Mucosa of rectum (tissue), 2 donors: ENCODE results near the gene VEZF1.

ENCODE experiments used
- H3K27ac ChIP-seq, 2 donors: one replicate each; pipeline ENCODE4 v1.7.0; 2013; ENCODE audit warnings: inconsistent platforms in 2 of 2, low read depth in 2 of 2, low read length in 2 of 2
- H3K27me3 ChIP-seq, 2 donors: one replicate each; pipeline ENCODE4 v1.7.0; 2013; ENCODE audit warnings: low read length in 2 of 2; ENCODE audit not compliant: control insufficient read depth in 2 of 2, insufficient read depth in 2 of 2
- H3K36me3 ChIP-seq, 2 donors: one replicate each; pipeline ENCODE4 v1.7.0; 2013; ENCODE audit warnings: low read length in 2 of 2; ENCODE audit not compliant: control insufficient read depth in 2 of 2, insufficient read depth in 2 of 2
- H3K4me1 ChIP-seq, 2 donors: one replicate each; pipeline ENCODE4 v1.7.0; 2013; ENCODE audit warnings: low read length in 2 of 2, mild to moderate bottlenecking in 1 of 2; ENCODE audit not compliant: control insufficient read depth in 2 of 2, insufficient read depth in 2 of 2
- H3K4me3 ChIP-seq, 2 donors: one replicate each; pipeline ENCODE4 v1.7.0; 2013; ENCODE audit warnings: low read length in 2 of 2
- H3K9ac ChIP-seq, 2 donors: one replicate each; pipeline ENCODE4 v1.7.0; 2013; ENCODE audit warnings: low read length in 2 of 2, low read depth in 1 of 2, mild to moderate bottlenecking in 1 of 2
- H3K9me3 ChIP-seq, 2 donors: one replicate each; pipeline ENCODE4 v1.7.0; 2013; ENCODE audit warnings: low read length in 2 of 2; ENCODE audit not compliant: control insufficient read depth in 2 of 2
- donor health status: healthy.
- donor health status: Normal muscosa, but diverticular disease.

Gene VEZF1

DNA sequence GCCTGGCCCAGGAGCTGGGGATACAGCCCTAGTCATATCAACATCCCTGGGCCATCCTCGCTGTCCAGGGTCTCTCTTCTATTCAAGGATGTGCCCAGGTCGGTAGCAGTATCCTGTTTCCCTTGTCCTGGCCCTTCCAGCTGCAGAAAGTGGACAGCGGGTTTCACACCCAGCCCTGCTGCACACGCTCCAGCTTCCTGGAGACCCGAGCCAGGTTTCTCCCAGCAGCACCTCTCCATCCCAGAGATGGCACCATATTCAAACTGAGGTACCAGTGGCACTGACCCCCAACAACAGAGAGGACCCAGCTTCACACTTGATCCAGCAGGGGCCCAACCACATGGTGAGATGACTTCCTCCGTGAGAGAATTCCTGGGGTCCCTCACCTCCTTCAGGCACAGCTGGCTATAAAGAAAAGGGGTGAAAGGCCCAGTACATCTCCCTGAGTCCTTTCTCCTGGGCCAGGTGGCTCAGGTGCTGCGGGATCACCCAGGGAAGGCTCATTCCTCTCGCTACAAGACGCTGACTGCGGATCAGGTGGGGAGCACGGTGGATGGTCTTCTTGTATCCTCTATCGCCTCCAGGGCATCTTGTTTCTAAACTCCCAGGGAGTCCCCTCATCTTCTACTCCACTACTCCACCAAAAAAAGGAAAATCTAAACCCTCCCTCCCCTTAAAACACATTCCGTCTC, 34.2 kb downstream of the VEZF1 start:
- no peaks in the 10 kb centered on the region for H3K36me3 ChIP-seq
- H3K9me3 ChIP-seq = no peaks in the 10 kb centered on the region
- peaks cover 16 to 23% of the 10 kb centered on the region in 2 donors for H3K4me1 ChIP-seq
- peak overlapping the region; percentile 8 to 62 for H3K4me3 ChIP-seq
- H3K9ac ChIP-seq = peak overlapping the region; percentile 9 to 73
- H3K27ac ChIP-seq = peak overlapping the region; percentile 82 to 88
- H3K27me3 ChIP-seq = peaks cover 0 to 2% of the 10 kb centered on the region in 2 donors

DNA sequence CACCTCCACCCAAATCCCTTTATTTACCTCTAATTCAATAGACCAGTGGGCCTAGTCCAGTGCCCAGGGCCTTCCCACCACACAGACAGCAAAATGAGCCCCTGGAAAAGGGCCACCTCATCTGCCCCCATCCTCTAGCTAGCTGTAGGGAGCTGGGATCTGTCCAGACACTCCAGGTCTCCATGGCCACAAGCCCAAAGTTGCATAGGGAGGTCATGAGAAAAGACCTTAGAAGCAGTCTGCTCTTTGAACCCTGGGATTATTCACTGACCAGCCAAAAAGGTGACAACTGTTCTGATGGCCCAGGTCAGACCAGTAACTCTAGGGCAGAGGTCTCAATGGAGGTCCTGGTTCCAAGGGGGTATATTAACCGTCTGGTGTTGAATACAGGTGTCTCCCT, 34.8 kb downstream of the VEZF1 start:
- Histone ChIP-seq H3K4me1 (peaks cover 22 to 28% of the 10 kb centered on the region in 2 donors), H3K9ac (no peak overlapping the region), H3K36me3 (no peaks in the 10 kb centered on the region), H3K9me3 (no peaks in the 10 kb centered on the region), H3K27me3 (peaks cover 0 to 2% of the 10 kb centered on the region in 2 donors), H3K27ac (peak overlapping the region in 1 of 2 donors; percentile 41), H3K4me3 (no peak overlapping the region)

DNA sequence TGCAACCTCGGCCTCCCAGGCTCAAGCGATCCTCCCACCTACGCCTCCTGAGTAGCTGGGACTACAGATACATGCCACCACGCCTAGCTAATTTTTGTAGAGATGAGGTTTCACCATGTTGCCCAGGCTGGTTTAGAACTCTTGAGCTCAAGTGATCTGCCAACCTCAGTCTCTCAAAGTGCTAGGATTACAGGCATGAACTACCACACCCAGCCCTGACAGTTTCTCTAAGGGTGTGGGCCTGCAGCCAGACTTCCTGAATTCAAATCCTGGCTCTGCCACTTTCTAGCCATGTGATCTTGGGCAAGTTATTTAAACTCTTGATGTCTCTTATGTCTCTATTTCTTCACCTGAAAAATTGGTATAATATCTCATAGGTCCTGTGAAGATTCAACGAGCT, 38.4 kb downstream of the VEZF1 start:
- no peak overlapping the region for H3K4me3 ChIP-seq
- no peak overlapping the region for H3K9ac ChIP-seq
- peak overlapping the region; percentile 70 to 79 for H3K27ac ChIP-seq
- H3K27me3 ChIP-seq = peaks cover 0 to 2% of the 10 kb centered on the region in 2 donors
- H3K4me1 ChIP-seq = peaks cover 22 to 32% of the 10 kb centered on the region in 2 donors
- H3K36me3 ChIP-seq = no peaks in the 10 kb centered on the region
- H3K9me3 ChIP-seq = no peaks in the 10 kb centered on the region

DNA sequence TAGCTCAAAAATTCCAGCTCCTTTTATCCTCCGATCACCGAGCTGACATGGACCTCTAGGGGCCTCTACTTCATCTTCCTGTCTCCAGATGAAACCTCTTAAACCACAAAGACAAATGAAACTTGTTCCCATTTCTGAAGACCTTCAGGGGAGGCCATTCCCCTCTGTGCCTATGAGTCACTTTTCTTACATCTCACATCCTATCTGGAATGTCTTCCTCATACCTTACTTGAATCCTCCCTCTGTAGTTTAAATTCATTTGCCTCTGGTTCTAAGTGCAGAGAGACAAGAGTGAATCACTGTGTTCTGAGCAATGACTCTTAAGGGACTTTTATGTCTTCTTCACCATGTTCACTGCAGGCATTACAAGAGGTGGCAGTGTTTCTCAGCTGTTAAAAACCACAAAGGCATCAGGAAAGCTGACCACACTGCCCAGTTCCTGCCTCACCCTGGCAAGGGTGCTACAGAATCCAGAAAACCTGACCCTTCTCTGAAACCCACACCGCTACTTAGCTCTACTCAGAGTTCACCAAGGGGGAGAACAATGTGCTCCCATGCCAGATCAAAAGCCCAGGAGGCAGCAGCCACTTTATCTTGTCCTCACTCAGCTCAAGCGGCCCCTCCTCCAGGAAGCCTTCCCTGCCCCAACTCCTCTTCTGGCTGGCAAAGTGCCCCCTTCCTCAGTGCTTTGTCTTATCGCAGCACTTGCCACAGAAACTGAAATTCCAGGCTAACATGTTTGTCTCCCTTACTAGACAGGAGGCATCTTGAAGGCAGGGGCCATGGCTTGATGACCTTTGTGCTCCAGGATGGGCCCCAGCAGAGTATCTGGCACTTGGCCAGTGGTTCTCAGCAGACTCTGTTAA, 39.3 kb downstream of the VEZF1 start:
- Histone ChIP-seq H3K36me3 (no peaks in the 10 kb centered on the region), H3K4me1 (peaks cover 22 to 32% of the 10 kb centered on the region in 2 donors), H3K4me3 (no peak overlapping the region), H3K27me3 (peaks cover 0 to 2% of the 10 kb centered on the region in 2 donors), H3K9ac (peak overlapping the region in 1 of 2 donors; percentile 29), H3K27ac (peak overlapping the region; percentile 70 to 79), H3K9me3 (no peaks in the 10 kb centered on the region)

DNA sequence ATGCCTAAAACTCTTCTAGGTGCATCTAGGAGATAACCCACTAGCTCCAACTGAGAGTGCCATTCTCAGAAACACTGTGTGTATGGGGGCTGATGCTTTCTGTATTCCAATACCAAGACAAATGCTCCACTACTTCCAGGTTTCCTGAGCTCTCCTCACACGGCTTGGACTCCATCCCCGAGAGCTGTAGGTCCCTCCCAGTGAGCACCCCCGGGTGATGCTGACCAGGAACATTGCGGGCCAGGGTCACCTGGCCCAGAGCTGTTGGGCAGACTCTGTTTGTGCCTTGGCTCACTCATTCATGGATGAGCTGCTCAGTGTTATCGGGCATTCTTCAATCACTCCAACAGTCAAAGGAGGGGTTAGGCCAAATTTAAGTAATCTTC, 39.9 kb downstream of the VEZF1 start:
- Histone ChIP-seq H3K9me3 (no peaks in the 10 kb centered on the region), H3K36me3 (no peaks in the 10 kb centered on the region), H3K27me3 (no peaks in the 10 kb centered on the region), H3K27ac (peak overlapping the region; percentile 70 to 79), H3K4me3 (no peak overlapping the region), H3K4me1 (peaks cover 22 to 32% of the 10 kb centered on the region in 2 donors), H3K9ac (no peak overlapping the region)

DNA sequence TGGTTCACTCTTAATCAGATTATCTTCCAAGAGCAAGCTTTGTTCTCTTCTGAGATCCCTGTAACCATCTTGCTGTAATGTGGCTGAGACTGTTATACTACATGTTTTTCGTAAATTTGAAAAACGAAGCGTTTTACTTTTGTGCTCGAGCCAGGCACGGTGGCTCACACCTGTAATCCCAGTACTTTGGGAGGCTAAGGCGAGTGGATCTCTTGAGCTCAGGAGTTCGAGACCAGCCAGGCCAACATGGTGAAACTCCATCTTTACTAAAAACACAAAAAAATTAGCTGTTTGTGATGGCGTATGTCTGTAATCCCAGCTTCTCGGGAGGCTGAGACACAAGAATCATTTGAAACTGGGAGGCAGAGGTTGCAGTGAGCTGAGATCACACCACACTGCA, 40.7 kb downstream of the VEZF1 start:
- H3K27ac ChIP-seq = peak overlapping the region; percentile 76 to 86
- H3K4me3 ChIP-seq = peak overlapping the region; percentile 60 to 83
- H3K4me1 ChIP-seq = peaks cover 24 to 30% of the 10 kb centered on the region in 2 donors

DNA sequence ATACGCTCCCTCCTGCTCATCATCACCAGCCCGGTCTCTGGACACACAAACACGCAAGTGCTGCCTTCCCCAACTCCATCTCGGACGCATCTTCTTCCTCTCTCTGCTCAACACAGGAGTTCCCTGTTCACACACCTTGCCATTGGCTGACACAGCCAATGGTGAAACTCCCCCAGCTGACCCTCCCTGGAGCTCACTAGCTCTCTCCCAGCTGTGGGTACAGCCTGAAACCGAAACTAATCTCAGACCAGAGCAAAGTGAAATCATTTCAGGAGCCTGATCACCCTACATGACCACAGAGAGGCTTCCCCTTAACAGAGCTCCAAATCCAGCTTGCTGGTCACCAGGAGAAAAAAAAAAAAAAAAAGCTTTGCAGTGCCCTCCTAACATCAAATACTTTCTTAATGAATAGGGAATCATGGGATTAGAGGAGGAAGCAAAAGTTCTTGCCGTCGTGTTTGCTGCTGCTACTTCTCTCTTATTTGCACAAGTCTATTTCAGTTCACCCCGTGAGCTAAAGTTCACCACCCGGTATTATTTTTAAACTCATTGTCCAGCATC, 41.2 kb downstream of the VEZF1 start:
- H3K4me3 ChIP-seq = peak overlapping the region; percentile 60 to 83
- peak overlapping the region; percentile 52 to 58 for H3K9ac ChIP-seq
- H3K27ac ChIP-seq = peak overlapping the region; percentile 76 to 86

More for the DNA sequence above, 40.7 kb downstream of the VEZF1 start:
- no peaks in the 10 kb centered on the region for H3K36me3 ChIP-seq
- no peaks in the 10 kb centered on the region for H3K9me3 ChIP-seq
- H3K27me3 ChIP-seq = no peaks in the 10 kb centered on the region
- peak overlapping the region; percentile 52 to 58 for H3K9ac ChIP-seq

DNA sequence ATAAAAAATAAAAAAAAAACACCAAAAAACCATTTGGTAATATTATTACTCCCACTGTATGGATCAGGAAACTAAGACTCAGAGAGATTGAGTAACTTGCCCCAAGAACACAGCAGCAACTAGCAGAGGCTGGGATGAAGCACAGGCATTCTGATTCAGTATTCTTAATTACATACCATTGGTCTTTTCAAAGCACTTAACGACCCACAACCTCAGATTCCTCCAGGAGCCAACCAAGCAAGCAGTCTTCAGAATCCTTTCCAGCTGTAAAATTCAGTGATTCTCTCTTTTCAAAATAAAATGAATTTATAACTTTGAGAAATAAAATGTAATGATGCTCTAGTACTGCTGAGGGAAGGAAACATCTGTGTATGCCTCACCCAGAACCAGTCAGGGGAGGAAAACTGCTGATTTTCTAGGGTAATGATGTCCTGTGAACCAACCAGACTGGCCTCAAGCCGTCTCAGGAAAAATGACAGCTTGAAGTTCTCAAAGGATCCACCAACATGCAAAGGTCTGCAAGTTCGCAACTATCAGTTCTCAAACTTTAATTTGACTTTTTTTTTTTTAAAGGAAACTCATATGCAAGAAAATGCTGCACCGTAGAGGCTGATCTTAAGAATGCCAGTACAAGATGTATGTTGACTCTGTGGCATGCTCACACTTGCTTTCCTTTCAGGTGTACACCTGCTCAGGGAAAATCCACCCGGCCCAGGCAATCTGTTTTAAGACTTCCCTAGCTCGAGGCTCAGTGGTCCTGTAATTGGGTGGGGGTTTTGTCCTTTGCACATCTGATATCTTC, 41.9 kb downstream of the VEZF1 start:
- peak overlapping the region; percentile 52 to 58 for H3K9ac ChIP-seq

More for the DNA sequence above, 41.2 kb downstream of the VEZF1 start:
- peaks cover 24 to 30% of the 10 kb centered on the region in 2 donors for H3K4me1 ChIP-seq
- H3K36me3 ChIP-seq = no peaks in the 10 kb centered on the region
- H3K27me3 ChIP-seq = no peaks in the 10 kb centered on the region
- no peaks in the 10 kb centered on the region for H3K9me3 ChIP-seq

DNA sequence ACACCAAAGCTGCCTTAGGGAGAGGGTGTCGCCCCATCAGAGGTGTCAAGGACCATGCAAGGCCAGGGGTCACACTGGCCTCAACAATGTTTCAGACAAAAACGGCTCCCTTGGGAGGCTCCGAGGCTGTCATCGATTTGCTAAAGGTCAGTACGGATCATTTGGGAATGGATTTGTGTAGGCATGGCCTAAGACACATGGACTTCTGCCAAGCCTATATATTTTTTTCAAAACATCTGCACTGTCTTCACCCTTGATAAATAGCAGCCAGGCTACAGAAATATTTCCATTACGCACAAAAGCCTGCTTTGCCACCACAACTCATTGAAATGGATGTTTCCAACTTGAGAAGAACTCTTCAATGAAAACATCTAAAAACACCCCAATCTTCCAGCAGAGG, 43.1 kb downstream of the VEZF1 start:
- H3K9me3 ChIP-seq = no peaks in the 10 kb centered on the region
- H3K4me3 ChIP-seq = no peak overlapping the region
- peaks cover 36 to 43% of the 10 kb centered on the region in 2 donors for H3K4me1 ChIP-seq
- no peaks in the 10 kb centered on the region for H3K36me3 ChIP-seq
- H3K27ac ChIP-seq = peak overlapping the region; percentile 1 to 35
- H3K9ac ChIP-seq = no peak overlapping the region
- H3K27me3 ChIP-seq = no peaks in the 10 kb centered on the region

More for the DNA sequence above, 41.9 kb downstream of the VEZF1 start:
- H3K36me3 ChIP-seq = no peaks in the 10 kb centered on the region
- peak overlapping the region; percentile 60 to 83 for H3K4me3 ChIP-seq
- H3K27me3 ChIP-seq = no peaks in the 10 kb centered on the region
- peaks cover 29 to 30% of the 10 kb centered on the region in 2 donors for H3K4me1 ChIP-seq
- H3K27ac ChIP-seq = peak overlapping the region; percentile 76 to 86
- H3K9me3 ChIP-seq = no peaks in the 10 kb centered on the region
